ENCODE measurements around the gene NLGN3. TPM values are rescaled to one million over a fixed set of nuclear protein-coding genes. Genes with fewer than 3 reads are reported as not detected.

NLGN3 gene
- total RNA-seq, 4 donors from 2014 or later, result 0.21 to 0.52 (median 0.43) TPM

- intact Hi-C loops (cut with DNase I; ENCODE audit: low total_unique reads), result no loop called here
- DNase-seq (ENCODE audit: low spot score in 2 of 2), result no peak
- no peak for TF ChIP-seq POLR2A (IDR thresholded peaks at IDR 0.05)
- TF ChIP-seq CTCF (IDR thresholded peaks at IDR 0.05), result no peak
- WGBS, 2 donors, result 86 to 100% methylated on average over 1 of the region's 1 CpG
- H3K4me3 ChIP-seq (ENCODE audit: low read depth, poor library complexity, severe bottlenecking), result no peak overlapping the region
Measured at GRCh38 chrX:71214152-71214551, 69.5 kb downstream of the NLGN3 start.

GRCh38 chrX:71214604-71215337 is 70.1 kb downstream of the NLGN3 start:
- WGBS, 2 donors, result 68 to 88% methylated on average over 3 to 5 of the region's 5 CpGs
- intact Hi-C loops (cut with DNase I; ENCODE audit: low total_unique reads), result no loop called here

DNA sequence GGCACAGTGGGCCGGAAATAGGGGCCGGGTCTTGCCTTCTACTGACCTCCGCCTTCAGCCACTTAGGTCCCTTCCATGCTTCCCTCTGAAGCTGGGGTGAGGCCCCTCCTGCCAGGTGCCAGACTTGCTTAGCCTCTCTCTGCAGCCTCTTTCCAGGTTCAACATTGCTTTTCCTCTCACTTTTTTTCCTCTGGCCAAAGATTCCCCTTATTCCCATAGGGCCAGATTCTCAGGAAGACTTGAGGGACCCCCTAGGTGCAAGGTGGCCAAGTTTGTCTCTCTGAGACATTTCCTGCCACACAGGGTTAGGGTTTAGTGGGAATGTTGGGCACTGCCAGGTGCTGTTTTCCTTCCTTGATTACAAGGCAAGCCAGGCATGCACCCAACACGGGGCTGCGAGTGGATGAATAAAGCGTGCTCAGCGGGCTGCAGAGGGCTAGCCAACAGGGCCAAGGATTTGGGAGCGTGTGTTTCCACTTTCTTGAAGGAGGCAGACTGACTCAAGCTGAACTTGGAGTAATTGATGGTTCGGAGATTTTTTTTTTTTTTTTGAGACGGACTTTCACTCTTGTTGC is 70.8 kb downstream of the NLGN3 start:
- TF ChIP-seq POLR2A (IDR thresholded peaks at IDR 0.05) (no peak), CTCF (IDR thresholded peaks at IDR 0.05) (no peak)
- no peak overlapping the region for H3K4me3 ChIP-seq (ENCODE audit: low read depth, poor library complexity, severe bottlenecking)
- intact Hi-C loops (cut with DNase I; ENCODE audit: low total_unique reads), result no loop called here
- WGBS, 2 donors, result 60 to 71% methylated on average over 10 of the region's 10 CpGs
- no peak for DNase-seq (ENCODE audit: low spot score in 2 of 2)

More at GRCh38 chrX:71214604-71215337, 70.1 kb downstream of the NLGN3 start:
- H3K4me3 ChIP-seq (ENCODE audit: low read depth, poor library complexity, severe bottlenecking), result no peak overlapping the region
- TF ChIP-seq POLR2A (IDR thresholded peaks at IDR 0.05) (no peak), CTCF (IDR thresholded peaks at IDR 0.05) (no peak)
- DNase-seq (ENCODE audit: low spot score in 2 of 2), result no peak

DNA sequence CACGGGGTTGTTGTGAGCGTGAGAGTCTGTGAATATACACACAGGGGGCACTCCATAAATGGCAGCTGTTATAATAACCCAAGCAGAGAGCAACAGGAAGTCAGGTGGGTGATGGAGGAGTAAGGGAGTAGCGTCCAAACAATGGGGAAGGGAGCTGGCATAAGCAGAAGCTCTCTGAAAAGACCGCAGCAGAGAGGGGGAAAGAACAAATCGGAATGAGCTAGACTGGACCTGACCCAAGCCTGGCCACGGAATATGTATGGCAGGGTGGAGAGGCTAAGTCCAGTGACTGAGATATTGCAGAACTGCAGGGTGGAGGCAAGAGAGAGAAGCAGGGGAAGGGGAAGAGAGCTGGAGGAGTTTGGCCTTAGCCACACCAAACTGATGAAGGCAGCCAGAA is 71.8 kb downstream of the NLGN3 start:
- intact Hi-C loops (cut with DNase I; ENCODE audit: low total_unique reads), result no loop called here
- H3K4me3 ChIP-seq (ENCODE audit: low read depth, poor library complexity, severe bottlenecking), result no peak overlapping the region
- DNase-seq (ENCODE audit: low spot score in 2 of 2), result no peak
- 44 to 57% methylated on average over 6 of the region's 6 CpGs for WGBS, 2 donors
- TF ChIP-seq POLR2A (IDR thresholded peaks at IDR 0.05) (no peak), CTCF (IDR thresholded peaks at IDR 0.05) (no peak)

DNA sequence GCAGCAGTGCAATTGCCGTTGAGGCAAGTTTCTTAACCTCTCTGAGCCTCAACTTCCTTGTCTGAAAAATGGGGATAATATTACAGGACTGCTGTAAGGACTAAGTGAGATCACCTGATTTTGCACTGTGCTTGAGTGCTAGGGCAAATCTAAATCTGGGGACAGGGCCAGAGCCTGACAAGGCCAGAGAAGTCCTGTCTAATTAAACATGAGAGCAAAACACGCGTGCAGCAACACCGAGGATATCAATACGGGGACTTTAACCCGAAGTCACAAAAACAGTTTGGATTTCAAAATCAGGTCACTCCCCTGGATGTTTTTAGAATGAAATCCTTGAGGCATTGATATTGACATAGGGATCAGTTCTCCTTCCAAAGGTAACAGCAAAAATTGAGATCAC is 72.7 kb downstream of the NLGN3 start:
- TF ChIP-seq CTCF (IDR thresholded peaks at IDR 0.05) (no peak), POLR2A (IDR thresholded peaks at IDR 0.05) (no peak)
- WGBS, 2 donors, result 88% methylated on average over 6 of the region's 6 CpGs
- intact Hi-C loops (cut with DNase I; ENCODE audit: low total_unique reads), result no loop called here
- no peak for DNase-seq (ENCODE audit: low spot score in 2 of 2)
- no peak overlapping the region for H3K4me3 ChIP-seq (ENCODE audit: low read depth, poor library complexity, severe bottlenecking)

Other genes with a start within 250 kb of the NLGN3 start
- gene TEX11, start 236.1 kb upstream of the NLGN3 start, total RNA-seq, result not detected
- gene SLC7A3, start 213.7 kb upstream of the NLGN3 start, total RNA-seq, result not detected
- 100 to 1,000 TPM in 1 of 4 donors, 10 to 100 TPM in 3; 55.0 to 102 (median 70.4) TPM for gene SNX12, start 76.5 kb upstream of the NLGN3 start, total RNA-seq
- gene FOXO4, start 49.0 kb upstream of the NLGN3 start, total RNA-seq, result 10 to 100 TPM; 17.7 to 29.9 (median 23.3) TPM
- 1 to 10 TPM in 1 of 4 donors, not detected in 3; 1.9 TPM for gene CXorf65, start 38.1 kb upstream of the NLGN3 start, total RNA-seq
- gene IL2RG, start 33.3 kb upstream of the NLGN3 start, total RNA-seq, result 10 to 100 TPM in 2 of 4 donors, 1 to 10 TPM in 2; 7.0 to 19.8 (median 10.6) TPM
- gene MED12, start 26.2 kb upstream of the NLGN3 start, total RNA-seq, result 10 to 100 TPM; 27.3 to 42.9 (median 31.7) TPM
- 1 to 10 TPM in 2 of 4 donors, under 1 TPM in 2; 0.19 to 2.4 (median 1.5) TPM for gene GJB1, start 78.4 kb downstream of the NLGN3 start, total RNA-seq
- 10 to 100 TPM; 12.4 to 17.5 (median 15.0) TPM for gene ZMYM3, start 109.3 kb downstream of the NLGN3 start, total RNA-seq
- 100 to 1,000 TPM; 166 to 216 (median 191) TPM for gene NONO, start 138.8 kb downstream of the NLGN3 start, total RNA-seq
- gene ITGB1BP2, start 156.9 kb downstream of the NLGN3 start, total RNA-seq, result 1 to 10 TPM in 1 of 4 donors, under 1 TPM in 2, not detected in 1; 0.16 to 1.9 (median 0.21) TPM
- gene TAF1, start 221.5 kb downstream of the NLGN3 start, total RNA-seq, result 10 to 100 TPM; 34.3 to 44.9 (median 38.2) TPM

Data from lower leg skin (tissue), 4 donors.